Measurements from ENCODE around the gene MRPL36. TPM values are rescaled to one million over a fixed set of nuclear protein-coding genes. Genes with fewer than 3 reads are reported as not detected.

Gene MRPL36
- total and polyA plus RNA-seq, 4 donors, result 14.5 to 62.8 (median 40.4) TPM

- H3K4me3 ChIP-seq, result no peak overlapping the region
- no peak for TF ChIP-seq CTCF (IDR thresholded peaks at IDR 0.05; ENCODE audit: control extremely low read depth, extremely low read depth)
- H3K9me3 ChIP-seq (ENCODE audit: control insufficient read depth in 4 of 4, insufficient read depth in 3 of 4, low read length in 3 of 4), result peaks cover 0 to 3% (median 1%) of the 10 kb centered on the region in 4 donors
- DNase-seq (no peak), ATAC-seq (ENCODE audit: insufficient read depth, low FRiP score) (no peak)
- WGBS, 2 donors, result 95 to 97% methylated on average over 25 of the region's 25 CpGs
- H3K27me3 ChIP-seq (ENCODE audit: control insufficient read depth in 3 of 3, insufficient read depth in 3 of 3, low read length in 2 of 3), result no peaks in the 10 kb centered on the region
- peaks cover 3 to 26% (median 5%) of the 10 kb centered on the region in 4 donors for H3K36me3 ChIP-seq (ENCODE audit: control insufficient read depth in 4 of 4, insufficient read depth in 4 of 4, low read length in 4 of 4)
- H3K9ac ChIP-seq (ENCODE audit: insufficient read depth in 1 of 2, low read length in 2 of 2), result no peak overlapping the region
- no peak overlapping the region for H3K27ac ChIP-seq (ENCODE audit: low read depth in 1 of 2, low read length in 1 of 2)
- H3K4me1 ChIP-seq (ENCODE audit: control insufficient read depth in 5 of 5, insufficient read depth in 5 of 5, low read length in 5 of 5), result no peaks in the 10 kb centered on the region
These were observed 24.6 kb upstream of the MRPL36 start for GRCh38 chr5:1824109-1824821.

GRCh38 chr5:1823381-1824034 is 23.9 kb upstream of the MRPL36 start:
- H3K27ac ChIP-seq (ENCODE audit: low read depth in 1 of 2, low read length in 1 of 2), result no peak overlapping the region
- no peaks in the 10 kb centered on the region for H3K27me3 ChIP-seq (ENCODE audit: control insufficient read depth in 3 of 3, insufficient read depth in 3 of 3, low read length in 2 of 3)
- H3K4me3 ChIP-seq, result no peak overlapping the region
- peaks cover 7 to 28% (median 8%) of the 10 kb centered on the region in 4 donors for H3K36me3 ChIP-seq (ENCODE audit: control insufficient read depth in 4 of 4, insufficient read depth in 4 of 4, low read length in 4 of 4)
- no peak overlapping the region for H3K9ac ChIP-seq (ENCODE audit: insufficient read depth in 1 of 2, low read length in 2 of 2)
- H3K4me1 ChIP-seq (ENCODE audit: control insufficient read depth in 5 of 5, insufficient read depth in 5 of 5, low read length in 5 of 5), result no peaks in the 10 kb centered on the region
- no peak for DNase-seq
- 95 to 97% methylated on average over 12 of the region's 12 CpGs for whole genome bisulfite sequencing, 2 donors
- ATAC-seq (ENCODE audit: insufficient read depth, low FRiP score), result no peak
- no peak for TF ChIP-seq CTCF (IDR thresholded peaks at IDR 0.05; ENCODE audit: control extremely low read depth, extremely low read depth)
- H3K9me3 ChIP-seq (ENCODE audit: control insufficient read depth in 4 of 4, insufficient read depth in 3 of 4, low read length in 3 of 4), result peaks cover 0 to 3% (median 1%) of the 10 kb centered on the region in 4 donors

- WGBS, 2 donors, result 96 to 97% methylated on average over 8 of the region's 8 CpGs
- no peak overlapping the region for H3K9ac ChIP-seq (ENCODE audit: insufficient read depth in 1 of 2, low read length in 2 of 2)
- no peak overlapping the region for H3K27ac ChIP-seq (ENCODE audit: low read depth in 1 of 2, low read length in 1 of 2)
- DNase-seq (no peak), ATAC-seq (ENCODE audit: insufficient read depth, low FRiP score) (no peak)
- H3K9me3 ChIP-seq (ENCODE audit: control insufficient read depth in 4 of 4, insufficient read depth in 3 of 4, low read length in 3 of 4), result peaks cover 0 to 5% (median 1%) of the 10 kb centered on the region in 4 donors
- no peak for TF ChIP-seq CTCF (IDR thresholded peaks at IDR 0.05; ENCODE audit: control extremely low read depth, extremely low read depth)
- H3K36me3 ChIP-seq (ENCODE audit: control insufficient read depth in 4 of 4, insufficient read depth in 4 of 4, low read length in 4 of 4), result peaks cover 13 to 38% (median 19%) of the 10 kb centered on the region in 4 donors
- H3K4me3 ChIP-seq, result no peak overlapping the region
- no peaks in the 10 kb centered on the region for H3K27me3 ChIP-seq (ENCODE audit: control insufficient read depth in 3 of 3, insufficient read depth in 3 of 3, low read length in 2 of 3)
- H3K4me1 ChIP-seq (ENCODE audit: control insufficient read depth in 5 of 5, insufficient read depth in 5 of 5, low read length in 5 of 5), result no peaks in the 10 kb centered on the region
These were observed 22.2 kb upstream of the MRPL36 start for GRCh38 chr5:1821862-1822261.
